GM04504 (cell line): ENCODE results near the gene AP3D1.
A peak's percentile ranks its signal among the peaks of the same experiment; 100 is the strongest.

Experiments used
- DNase-seq: peaks from one replicate; pipeline ENCODE4 v3.0.0-alpha.2; 2012; ENCODE audit warnings: low read depth

Gene AP3D1

DNA sequence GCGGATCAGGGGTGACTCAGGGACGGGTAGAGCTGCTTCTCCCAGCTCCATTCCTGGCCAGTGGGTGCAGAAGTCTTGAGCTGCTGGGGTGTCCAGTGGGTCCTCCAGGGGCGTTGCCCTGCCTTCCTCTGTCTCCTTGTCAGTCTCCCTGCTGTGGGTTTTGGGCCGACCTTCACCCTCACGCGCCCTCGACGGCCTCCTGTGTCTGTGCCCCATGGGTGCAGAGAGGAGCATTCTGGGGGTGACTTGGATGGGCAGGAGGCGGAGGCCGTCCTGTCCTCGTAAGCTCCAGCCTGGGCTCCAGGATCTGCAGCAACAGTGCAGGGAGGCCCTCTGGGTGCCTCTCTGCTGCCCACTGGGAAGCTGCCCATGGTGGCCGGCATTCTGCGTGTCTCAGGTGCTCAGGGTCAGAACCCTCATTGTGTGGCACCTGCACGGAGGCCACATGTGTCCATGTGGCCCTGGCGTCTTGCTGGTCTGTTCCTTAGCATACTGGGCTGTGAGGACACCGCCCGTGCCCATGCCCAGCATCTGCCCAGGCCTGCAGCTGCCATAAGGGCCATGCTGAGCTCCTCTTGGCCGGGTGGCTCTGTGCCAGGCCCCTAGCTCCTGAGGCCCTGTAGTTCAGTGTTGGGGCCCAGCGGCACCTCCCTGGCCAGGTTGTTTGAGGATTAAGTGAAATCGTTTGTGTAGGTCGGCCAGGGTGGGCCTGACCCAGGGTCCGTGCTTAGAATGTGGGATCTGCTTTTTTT lies 29.7 kb upstream of the AP3D1 start:
- DNase-seq: no peak

DNA sequence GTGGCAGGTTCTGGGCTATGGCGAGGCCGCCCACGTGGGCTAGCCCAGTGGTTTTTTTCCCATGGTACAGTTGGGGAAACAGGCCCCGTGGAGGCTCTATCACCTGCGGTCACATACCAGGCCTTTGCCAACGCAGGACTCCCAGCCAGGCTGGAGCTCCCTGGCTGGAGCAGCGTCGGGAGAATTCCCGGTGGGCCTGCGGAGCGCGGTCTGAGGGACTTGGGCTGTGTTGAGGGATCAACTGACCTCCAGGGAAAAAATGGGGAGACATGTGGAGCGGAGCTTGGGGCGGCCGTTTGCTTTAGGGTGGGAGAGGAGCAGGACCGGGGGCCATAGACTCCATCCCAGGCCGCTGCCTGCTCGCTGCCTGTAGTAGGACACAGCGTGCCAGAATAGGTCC lies 28.7 kb upstream of the AP3D1 start:
- no peak for DNase-seq

- no peak for DNase-seq
Observed at GRCh38 chr19:2179095-2179494, 27.7 kb upstream of the AP3D1 start.

DNA sequence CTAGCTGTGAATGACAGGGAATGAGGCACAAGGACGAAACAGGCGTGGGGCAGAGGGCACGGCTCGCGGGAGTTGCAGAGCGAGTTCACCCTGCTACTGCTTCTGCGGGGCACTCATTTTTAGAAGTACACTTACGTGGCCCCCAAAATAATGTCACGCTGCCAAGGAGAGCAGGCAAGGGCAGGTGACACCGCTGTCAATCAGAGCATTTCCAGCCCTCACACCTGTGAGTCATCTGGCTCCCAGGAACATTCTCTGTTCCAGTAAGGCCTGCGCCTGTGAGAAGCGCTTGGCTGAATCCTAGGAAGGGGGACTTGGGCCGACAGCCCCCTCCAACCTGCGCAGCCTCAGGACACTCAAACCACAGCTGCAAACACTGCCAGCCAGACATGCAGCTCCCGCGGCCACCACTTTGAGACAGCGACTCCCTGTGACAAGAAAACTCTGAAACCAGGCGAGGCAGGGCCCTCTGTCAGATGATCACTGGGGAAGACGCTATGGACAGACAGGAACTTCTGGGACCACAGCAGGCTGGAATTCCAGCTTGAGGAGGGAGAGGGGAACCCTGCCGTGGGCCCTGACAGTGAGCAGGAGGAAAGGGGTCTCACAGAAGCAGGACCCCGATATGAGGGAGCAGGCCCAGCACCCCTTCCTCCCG lies 25.1 kb upstream of the AP3D1 start:
- no peak for DNase-seq

GRCh38 chr19:2175742-2176141 lies 24.4 kb upstream of the AP3D1 start:
- no peak for DNase-seq

GRCh38 chr19:2173767-2174577 lies 22.6 kb upstream of the AP3D1 start:
- no peak for DNase-seq

GRCh38 chr19:2173388-2173766 lies 22.0 kb upstream of the AP3D1 start:
- no peak for DNase-seq

GRCh38 chr19:2171349-2172145 lies 20.2 kb upstream of the AP3D1 start:
- DNase-seq: no peak

DNA sequence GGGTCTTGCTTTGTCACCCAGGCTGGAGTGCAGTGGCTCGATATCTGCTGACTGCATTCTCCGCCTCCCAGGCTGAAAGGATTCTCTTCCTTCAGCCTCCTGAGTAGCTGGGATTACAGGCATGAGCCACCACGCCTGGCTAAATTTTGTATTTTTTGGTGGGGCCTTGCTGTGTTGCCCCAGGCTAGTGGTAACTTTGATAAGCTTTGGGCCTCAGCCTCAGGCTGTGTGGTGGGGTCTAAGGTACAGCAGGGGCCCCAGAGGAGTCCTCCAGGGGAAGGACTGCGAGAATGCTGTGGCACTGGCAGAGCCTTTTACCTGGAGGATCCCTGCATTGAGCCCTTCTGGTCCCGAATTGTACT lies 19.6 kb upstream of the AP3D1 start:
- no peak for DNase-seq

DNA sequence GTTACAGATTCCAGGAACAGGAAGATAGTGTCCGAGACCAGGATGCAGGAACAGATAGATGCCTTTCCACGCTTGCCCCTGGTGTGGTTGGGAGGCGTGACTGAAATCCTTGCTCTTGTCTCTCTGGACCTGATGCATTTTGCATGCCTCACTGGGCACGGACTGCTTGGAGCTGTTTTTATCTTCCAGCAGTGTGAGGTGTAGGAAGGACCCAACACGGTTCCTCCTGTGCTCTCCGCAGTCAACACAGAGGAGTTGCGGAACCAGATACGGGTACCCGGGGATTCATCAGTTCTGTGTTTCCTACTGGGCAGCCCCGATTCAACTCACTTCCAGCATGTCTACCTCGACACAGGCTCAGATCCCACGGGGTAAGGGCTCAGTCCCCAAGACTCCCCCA lies 18.9 kb upstream of the AP3D1 start:
- DNase-seq: no peak

GRCh38 chr19:2168619-2169424 lies 17.5 kb upstream of the AP3D1 start:
- DNase-seq: peak; percentile 98

DNA sequence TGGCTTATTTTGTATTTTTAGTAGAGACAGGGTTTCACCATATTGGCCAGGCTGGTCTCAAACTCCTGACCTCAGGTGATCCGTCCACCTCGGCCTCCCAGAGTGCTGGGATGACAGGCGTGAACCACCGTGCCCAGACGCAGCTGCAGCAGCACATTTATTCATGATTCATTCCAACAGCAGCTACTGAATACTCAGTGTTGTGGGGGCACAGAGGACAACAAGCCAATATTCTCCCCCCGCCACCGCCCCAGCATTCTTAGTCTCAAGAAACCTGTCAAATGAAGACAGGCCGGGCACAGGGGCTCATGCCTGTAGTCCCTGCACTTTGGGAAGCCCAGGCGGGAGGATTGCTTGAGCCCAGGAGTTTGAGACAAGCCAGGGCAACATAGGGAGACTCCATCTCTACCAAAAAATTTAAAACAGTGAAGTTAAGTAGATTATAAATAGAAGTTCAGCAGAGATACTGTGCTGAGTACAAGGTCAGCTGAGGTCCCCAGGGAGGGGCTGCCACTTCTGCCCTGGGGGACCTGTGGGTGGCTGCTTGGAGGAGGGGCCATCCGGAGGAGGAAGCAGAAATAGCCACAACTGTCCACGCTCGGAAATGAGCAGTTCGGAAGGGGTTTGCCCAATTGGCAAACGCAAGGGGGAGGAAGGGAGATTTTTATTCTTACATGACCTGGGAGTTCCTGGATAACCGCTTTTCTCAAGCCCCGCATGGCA lies 16.7 kb upstream of the AP3D1 start:
- no peak for DNase-seq

DNA sequence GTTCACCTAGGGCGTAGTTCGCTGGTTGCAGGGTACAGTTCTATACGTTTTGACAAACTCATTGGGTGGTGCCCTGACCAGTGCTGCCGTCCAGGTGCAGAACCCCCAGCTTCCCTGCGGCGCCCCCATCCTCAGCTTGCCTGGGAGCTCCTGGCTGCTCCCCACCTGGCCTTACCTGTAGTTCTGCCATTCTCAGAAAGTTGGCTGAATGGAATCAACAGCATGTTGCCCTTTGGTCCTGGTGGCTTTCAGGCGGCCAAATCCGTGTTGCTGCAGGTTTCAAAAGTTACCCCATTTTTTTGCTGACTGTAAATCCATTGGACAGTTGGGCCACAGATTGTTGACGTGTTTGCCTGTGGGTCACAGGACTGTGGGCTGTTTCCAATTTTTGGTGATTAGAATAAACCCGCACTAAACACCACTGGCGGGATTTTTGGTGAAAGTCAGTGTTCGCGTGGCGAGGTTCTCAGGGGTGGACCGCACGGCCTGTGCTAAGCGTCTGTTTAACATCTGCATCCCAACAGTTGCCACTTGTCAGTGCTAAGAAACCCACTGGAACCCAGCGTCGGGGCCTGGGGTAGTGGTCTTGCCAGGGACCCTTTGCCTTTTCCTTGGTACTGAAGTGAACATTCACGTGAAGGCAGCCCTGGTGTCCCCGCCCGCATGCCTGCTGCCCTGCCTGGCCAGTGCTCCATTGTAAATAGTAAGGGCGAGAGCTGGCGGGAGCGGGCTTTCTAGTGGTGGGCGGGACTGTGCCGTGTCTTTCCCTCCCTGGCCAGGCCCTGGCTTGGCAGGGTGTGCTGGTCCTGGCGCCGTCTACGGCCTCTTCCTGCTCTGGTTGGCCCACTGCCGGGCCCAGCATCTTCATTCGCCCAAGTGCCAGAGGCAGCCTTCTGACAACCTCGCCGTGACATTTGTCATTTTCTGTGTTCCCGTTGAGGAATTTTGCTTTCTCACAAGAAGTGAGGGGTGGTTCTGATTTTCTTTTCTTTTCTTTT lies 15.7 kb upstream of the AP3D1 start:
- no peak for DNase-seq

GRCh38 chr19:2164020-2164998 lies 12.9 kb upstream of the AP3D1 start:
- DNase-seq: no peak

GRCh38 chr19:2160379-2160778 lies 9.0 kb upstream of the AP3D1 start:
- no peak for DNase-seq

- no peak for DNase-seq
Observed at GRCh38 chr19:2157452-2157851, 6.1 kb upstream of the AP3D1 start.

DNA sequence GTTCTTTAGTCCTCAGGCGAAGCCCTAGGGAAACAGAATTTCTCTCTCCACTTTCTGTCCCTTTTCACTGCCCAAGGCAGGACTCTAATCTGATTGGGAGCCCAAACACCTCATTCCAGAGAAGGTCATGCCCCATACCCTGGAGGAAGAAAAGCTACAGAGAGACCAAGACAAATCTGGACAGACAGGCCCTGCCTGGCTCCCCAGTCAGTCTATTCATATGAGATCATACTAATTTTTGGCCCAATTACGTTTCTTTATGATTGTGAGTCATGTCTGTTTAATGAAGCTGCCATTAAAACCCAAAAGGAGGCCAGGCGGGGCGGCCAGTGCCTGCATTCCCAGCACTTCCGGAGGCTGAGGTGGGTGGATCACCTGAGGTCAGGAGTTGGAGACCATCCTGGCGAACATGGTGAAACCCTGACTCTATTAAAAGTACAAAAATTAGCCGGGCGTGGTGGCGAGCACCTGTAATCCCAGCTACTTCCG lies 3.3 kb upstream of the AP3D1 start:
- DNase-seq: peak; percentile 64

DNA sequence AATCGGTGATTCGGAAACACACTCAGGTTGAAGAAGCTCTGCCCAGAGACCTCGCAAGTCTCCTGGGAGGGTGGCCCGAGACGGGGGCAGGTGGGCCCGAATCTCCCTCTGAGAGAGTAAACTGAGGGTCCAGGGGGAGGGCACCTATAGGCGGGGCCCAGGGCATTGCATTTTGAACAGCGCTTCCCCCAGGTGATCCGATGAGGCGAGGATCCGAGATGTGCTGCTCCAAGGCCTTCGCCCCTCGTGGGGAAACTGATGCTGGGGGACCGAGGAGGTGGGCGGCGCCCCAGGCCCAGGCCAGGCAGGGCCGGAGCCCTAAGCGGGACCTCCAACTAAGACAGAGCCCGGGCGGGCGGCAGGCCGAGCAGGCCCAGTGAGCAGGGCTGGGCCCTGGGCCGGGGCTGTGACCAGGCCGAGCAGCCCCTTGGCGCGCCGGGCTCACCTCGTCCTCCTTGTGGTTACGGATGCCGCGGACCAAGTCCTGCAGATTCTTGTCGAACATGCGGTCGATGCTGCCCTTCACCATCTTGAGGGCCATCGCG lies 500 bp downstream of the AP3D1 start:
- no peak for DNase-seq
